ENCODE results near the gene SORBS2.

GRCh38 chr4:185771711-185772390, 40.1 kb downstream of the SORBS2 start:
- TF ChIP-seq CTCF (IDR thresholded peaks at IDR 0.05) (no peak), POLR2A (IDR thresholded peaks at IDR 0.05) (no peak), POLR2AphosphoS5 (IDR thresholded peaks at IDR 0.05; ENCODE audit: insufficient read depth in 1 of 2, low read depth in 1 of 2) (no peak)
